Spleen (tissue), 11 donors: Measurements from ENCODE around the gene TRIM54. TPM values are rescaled to one million over a fixed set of nuclear protein-coding genes. Genes with fewer than 3 reads are reported as not detected.

Experiments used
- DNase-seq: peaks from one replicate; pipeline ENCODE4 v3.0.0-alpha.2; 2020
- H3K27ac ChIP-seq, 8 donors: fragments of 200-600 bp; sonication (generic) in 7 of 8; 1 replicate in 4 of 8; 2 replicates in 4 of 8; pipeline versions ENCODE4 v1.5.0 to v1.8.0; 2016 to 2021; ENCODE audit warnings: inconsistent platforms in 4 of 8, mild to moderate bottlenecking in 4 of 8, moderate library complexity in 1 of 8
- H3K27me3 ChIP-seq, 7 donors: fragments of 200-600 bp; sonication (generic) in 6 of 7; replicated peaks in 1 of 7; 1 replicate in 4 of 7; 2 replicates in 3 of 7; pipeline versions ENCODE4 v1.5.0 to v1.8.0; 2016 to 2021; ENCODE audit warnings: inconsistent platforms in 3 of 7, mild to moderate bottlenecking in 1 of 7
- H3K36me3 ChIP-seq, 6 donors: fragments of 200-600 bp; sonication (generic) in 5 of 6; 1 replicate in 4 of 6; 2 replicates in 2 of 6; pipeline versions ENCODE4 v1.5.0 to v1.8.0; 2016 to 2021; ENCODE audit warnings: inconsistent platforms in 2 of 6
- H3K4me1 ChIP-seq, 6 donors: fragments of 200-600 bp; sonication (generic) in 5 of 6; 1 replicate in 3 of 6; 2 replicates in 3 of 6; pipeline versions ENCODE4 v1.5.0 to v1.8.0; 2016 to 2021; ENCODE audit warnings: inconsistent platforms in 3 of 6
- H3K4me3 ChIP-seq, 8 donors: fragments of 200-600 bp; sonication (generic) in 7 of 8; 1 replicate in 4 of 8; 2 replicates in 4 of 8; pipeline versions ENCODE4 v1.5.0 to v1.8.0; 2016 to 2021; ENCODE audit warnings: inconsistent platforms in 4 of 8, mild to moderate bottlenecking in 4 of 8, moderate library complexity in 2 of 8
- H3K9me3 ChIP-seq, 8 donors: fragments of 200-600 bp; sonication (generic) in 7 of 8; 1 replicate in 4 of 8; 2 replicates in 4 of 8; pipeline versions ENCODE4 v1.5.0 to v1.8.0; 2016 to 2021; ENCODE audit warnings: inconsistent platforms in 4 of 8
- CTCF ChIP-seq, 11 experiments: fragments of 200-600 bp in 7 of 11; fragments of 450-650 bp in 4 of 11; sonication (generic) in 4 of 11; IDR thresholded peaks in 8 of 11; conservative IDR thresholded peaks in 3 of 11; 1 replicate in 7 of 11; 2 replicates in 4 of 11; pipeline versions ENCODE4 v1.4.0 to v1.8.0; 2016 to 2021; ENCODE audit warnings: antibody characterized with exemption in 11 of 11, inconsistent platforms in 4 of 11, mild to moderate bottlenecking in 1 of 11
- POLR2A ChIP-seq, 3 donors: fragments of 450-650 bp; IDR thresholded peaks; one replicate each; pipeline ENCODE4 v1.5.1; 2017; ENCODE audit warnings: antibody characterized with exemption in 3 of 3, mild to moderate bottlenecking in 1 of 3
- POLR2AphosphoS5 ChIP-seq, 3 donors: sonication (generic); formaldehyde crosslinking; IDR thresholded peaks; one replicate each; pipeline ENCODE4 v1.5.1; 2017; ENCODE audit warnings: antibody characterized with exemption in 3 of 3
- WGBS, 5 donors: extraction: QIAGEN DNeasy Blood & Tissue Kit in 3 of 5; methylation state at CpG; one replicate each; pipeline versions ENCODE4 v1.1.5 to v1.1.7; 2013 to 2018; 5-methylcytosine and 5-hydroxymethylcytosine counted together
- intact Hi-C: fragments of 100-400 bp; cut with DNase I; formaldehyde crosslinking; loops from one replicate; pipeline ENCODE4 v1.15.0; 2023; ENCODE audit warnings: low total_unique reads
- polyA plus RNA-seq, 3 donors: library from polyadenylated mRNA; stranded (reverse); fragments of 200-250 nt; gene quantifications; one replicate each; pipeline ENCODE4 v1.2.1, GENCODE V29; 2013
- total RNA-seq, 7 donors: library from RNA; depleted of rRNA in 3 of 7; stranded (reverse); fragments of >200 nt in 3 of 7; fragmentation: NEBNext Ultra II Directional in 4 of 7; extraction: Animal tissue kit (Norgen Biotek cat#: 25700) in 4 of 7; gene quantifications; one replicate each; pipeline versions ENCODE4 v1.1.0 to v1.2.1, GENCODE V29; 2016 to 2021
- donor health status: healthy with polysubstance abuse.
- donor health status: DM: no; HTN: no; CAD: no; lungs with moderate emphysema.
- donor health status: DM: no; HTN: no; CAD: no.
- donor health status: Bipolar disorder and iron deficiency.
- donor health status: healthy.
- donor health status: DM: no; HTN: no; CAD: no.
- donor health status: DM: yes; HTN: yes; CAD: no.

TRIM54 gene
- total and polyA plus RNA-seq, 10 donors, result 0.22 to 3.1 (median 0.49) TPM; not detected in 1

- intact Hi-C loops, result no loop called here
- 90 to 96% (median 91%) methylated on average over 18 to 19 of the region's 19 CpGs for WGBS, 5 donors
- DNase-seq, result no peak
- no peak overlapping the region for H3K27ac ChIP-seq
- no peaks in the 10 kb centered on the region for H3K27me3 ChIP-seq
- H3K9me3 ChIP-seq, result no peaks in the 10 kb centered on the region
- TF ChIP-seq POLR2AphosphoS5 (IDR thresholded peaks at IDR 0.05), result no peak
- TF ChIP-seq POLR2A (IDR thresholded peaks at IDR 0.05), result no peak
- TF ChIP-seq CTCF (IDR thresholded peaks at IDR 0.05 in 8 of 11, conservative IDR thresholded peaks at IDR 0.05 in 3 of 11), result no peak
- H3K36me3 ChIP-seq, result peaks cover 6 to 66% (median 59%) of the 10 kb centered on the region in 6 donors
- no peak overlapping the region for H3K4me3 ChIP-seq
- no peaks in the 10 kb centered on the region for H3K4me1 ChIP-seq
These were observed 38.7 kb upstream of the TRIM54 start for GRCh38 chr2:27243391-27244130.

GRCh38 chr2:27245116-27245515, 37.1 kb upstream of the TRIM54 start:
- intact Hi-C loops, result no loop called here

GRCh38 chr2:27245626-27246025, 36.6 kb upstream of the TRIM54 start:
- Histone ChIP-seq H3K4me3 (no peak overlapping the region), H3K27ac (no peak overlapping the region), H3K27me3 (peaks cover 0 to 9% (median 3%) of the 10 kb centered on the region in 7 donors), H3K4me1 (peaks cover 4 to 9% (median 8%) of the 10 kb centered on the region in 6 donors), H3K9me3 (no peaks in the 10 kb centered on the region), H3K36me3 (peaks cover 2 to 45% (median 39%) of the 10 kb centered on the region in 6 donors)
- WGBS, 5 donors, result 83 to 92% (median 88%) methylated on average over 4 of the region's 4 CpGs
- DNase-seq, result no peak
- intact Hi-C loops, result no loop called here
- TF ChIP-seq POLR2A (IDR thresholded peaks at IDR 0.05), result no peak
- TF ChIP-seq POLR2AphosphoS5 (IDR thresholded peaks at IDR 0.05), result no peak
- TF ChIP-seq CTCF (IDR thresholded peaks at IDR 0.05 in 8 of 11, conservative IDR thresholded peaks at IDR 0.05 in 3 of 11), result no peak

More at GRCh38 chr2:27245116-27245515, 37.1 kb upstream of the TRIM54 start:
- Histone ChIP-seq H3K27ac (no peak overlapping the region), H3K9me3 (no peaks in the 10 kb centered on the region), H3K27me3 (peaks cover 0 to 4% (median under 1%) of the 10 kb centered on the region in 7 donors), H3K4me3 (no peak overlapping the region), H3K4me1 (peaks cover 2 to 4% (median 4%) of the 10 kb centered on the region in 6 donors), H3K36me3 (peaks cover 2 to 50% (median 44%) of the 10 kb centered on the region in 6 donors)
- WGBS, 5 donors, result 84 to 92% (median 86%) methylated on average over 10 of the region's 10 CpGs
- no peak for DNase-seq
- TF ChIP-seq POLR2A (IDR thresholded peaks at IDR 0.05), result no peak
- no peak for TF ChIP-seq CTCF (IDR thresholded peaks at IDR 0.05 in 8 of 11, conservative IDR thresholded peaks at IDR 0.05 in 3 of 11)
- no peak for TF ChIP-seq POLR2AphosphoS5 (IDR thresholded peaks at IDR 0.05)

GRCh38 chr2:27247893-27248292, 34.3 kb upstream of the TRIM54 start:
- TF ChIP-seq CTCF (IDR thresholded peaks at IDR 0.05 in 8 of 11, conservative IDR thresholded peaks at IDR 0.05 in 3 of 11) (no peak), POLR2A (IDR thresholded peaks at IDR 0.05) (no peak), POLR2AphosphoS5 (IDR thresholded peaks at IDR 0.05) (no peak)
- WGBS, 5 donors, result 67 to 94% (median 83%) methylated on average over 4 of the region's 4 CpGs
- intact Hi-C loops, result no loop called here
- H3K9me3 ChIP-seq, result no peaks in the 10 kb centered on the region
- DNase-seq, result no peak
- peaks cover 4 to 10% (median 8%) of the 10 kb centered on the region in 6 donors for H3K4me1 ChIP-seq
- H3K36me3 ChIP-seq, result peaks cover 0 to 22% (median 16%) of the 10 kb centered on the region in 6 donors
- H3K27ac ChIP-seq, result no peak overlapping the region
- H3K4me3 ChIP-seq, result no peak overlapping the region
- peaks cover 0 to 22% (median 3%) of the 10 kb centered on the region in 7 donors for H3K27me3 ChIP-seq
